Measurements from ENCODE around the gene GALNT17.

GRCh38 chr7:71716690-71717089 is 584.7 kb downstream of the GALNT17 start:
- TF ChIP-seq CTCF (conservative IDR thresholded peaks at IDR 0.05) (no peak), EZH2 (IDR thresholded peaks at IDR 0.05; ENCODE audit: low read depth) (no peak)
